H1 (cell line): ENCODE measurements around the gene NKAIN1. TPM values are rescaled to one million over a fixed set of nuclear protein-coding genes. Genes with fewer than 3 reads are reported as not detected.

Experiments used
- CTCF ChIA-PET: fragments of 300-600 bp; sonication (Branson Sonifier 250); formaldehyde crosslinking; loops from one replicate; lab custom pipeline; 2021; ENCODE audit not compliant: partially characterized antibody; lab: Charles Lee
- POLR2A ChIA-PET: fragments of 300-600 bp; sonication (Branson Sonifier 250); formaldehyde crosslinking; loops from one replicate; lab custom pipeline; 2021; ENCODE audit warnings: inconsistent platforms; ENCODE audit not compliant: partially characterized antibody; lab: Charles Lee
- DNase-seq, 2 experiments: peaks; one replicate each; pipeline versions ENCODE4 v3.0.0 to v3.0.0-alpha.2; 2010 to 2022; ENCODE audit warnings: low spot score in 2 of 2, low read depth in 1 of 2, mixed read lengths in 1 of 2
- FAIRE-seq: peaks from 2 replicates; lab custom pipeline; 2011; peaks lifted over from hg19 to GRCh38; lab: Jason Lieb, UNC
- H2AFZ ChIP-seq: 2 replicates; pipeline ENCODE4 v1.8.1; 2012; ENCODE audit warnings: low read length, inconsistent platforms
- H2AK5ac ChIP-seq: 2 replicates; pipeline ENCODE4 v1.6.1; 2013; ENCODE audit warnings: low read depth, low read length
- H2BK120ac ChIP-seq: replicated peaks from 2 replicates; pipeline ENCODE3; 2013; ENCODE audit warnings: low read depth, low read length, inconsistent platforms
- H2BK12ac ChIP-seq: 2 replicates; pipeline ENCODE4 v1.6.1; 2013; ENCODE audit warnings: low read depth, low read length
- H2BK15ac ChIP-seq: 2 replicates; pipeline ENCODE4 v1.6.1; 2013; ENCODE audit warnings: low read length
- H2BK20ac ChIP-seq: 2 replicates; pipeline ENCODE4 v1.6.1; 2013; ENCODE audit warnings: low read length
- H2BK5ac ChIP-seq: 2 replicates; pipeline ENCODE4 v1.6.1; 2013; ENCODE audit warnings: low read depth, low read length
- H3K14ac ChIP-seq: 2 replicates; pipeline ENCODE4 v1.6.1; 2013; ENCODE audit warnings: inconsistent platforms; ENCODE audit not compliant: insufficient read length
- H3K18ac ChIP-seq: 2 replicates; pipeline ENCODE4 v1.6.1; 2013; ENCODE audit warnings: low read length; ENCODE audit errors: extremely low read depth
- H3K23ac ChIP-seq: 2 replicates; pipeline ENCODE4 v1.6.1; 2013; ENCODE audit warnings: inconsistent platforms; ENCODE audit not compliant: insufficient read length
- H3K23me2 ChIP-seq: 2 replicates; pipeline ENCODE4 v1.6.1; 2013; ENCODE audit warnings: low read depth, low read length
- H3K27ac ChIP-seq: 2 replicates; pipeline ENCODE4 v1.6.1; 2011; ENCODE audit warnings: low read depth, low read length, inconsistent platforms
- H3K27me3 ChIP-seq, 4 experiments: replicated peaks in 1 of 4; 1 replicate in 1 of 4; 2 replicates in 3 of 4; pipeline versions ENCODE4 v1.6.1 to v1.8.1; 2011 to 2013; ENCODE audit warnings: low read length in 3 of 4, mild to moderate bottlenecking in 3 of 4, inconsistent platforms in 2 of 4, mixed read lengths in 2 of 4, moderate library complexity in 1 of 4; ENCODE audit not compliant: control insufficient read depth in 3 of 4, insufficient read depth in 3 of 4; ENCODE audit errors: extremely low read depth in 1 of 4
- H3K36me3 ChIP-seq, 4 experiments: 2 replicates each; pipeline versions ENCODE4 v1.6.1 to v1.8.1; 2011 to 2013; ENCODE audit warnings: mild to moderate bottlenecking in 4 of 4, low read length in 3 of 4, moderate library complexity in 2 of 4, control low read depth in 1 of 4, inconsistent platforms in 1 of 4; ENCODE audit not compliant: insufficient read depth in 4 of 4, control insufficient read depth in 2 of 4
- H3K4ac ChIP-seq: replicated peaks from 2 replicates; pipeline ENCODE3; 2013; ENCODE audit warnings: low read length, low read depth, mixed read lengths, inconsistent platforms; ENCODE audit not compliant: insufficient read length
- H3K4me1 ChIP-seq, 4 experiments: replicated peaks in 1 of 4; 1 replicate in 1 of 4; 2 replicates in 3 of 4; pipeline versions ENCODE4 v1.6.1 to v1.8.1; 2011 to 2013; ENCODE audit warnings: low read length in 3 of 4, inconsistent platforms in 2 of 4, mixed read lengths in 1 of 4; ENCODE audit not compliant: insufficient read depth in 4 of 4, control insufficient read depth in 3 of 4
- H3K4me2 ChIP-seq, 2 experiments: 2 replicates each; pipeline versions ENCODE4 v1.6.1 to v1.8.1; 2011 to 2013; ENCODE audit warnings: low read depth in 2 of 2, low read length in 2 of 2, control low read depth in 1 of 2, inconsistent platforms in 1 of 2, mild to moderate bottlenecking in 1 of 2; ENCODE audit not compliant: insufficient read depth in 1 of 2
- H3K4me3 ChIP-seq, 4 experiments: fragments of 200-600, 300-600 bp in 1 of 4; sonication (generic), shearing (Covaris generic), sonication (Bioruptor Twin) in 1 of 4; 2 replicates each; pipeline versions ENCODE4 v1.5.1 to v1.8.1; 2011 to 2016; ENCODE audit warnings: low read length in 4 of 4, low read depth in 3 of 4, control low read depth in 2 of 4, inconsistent platforms in 2 of 4, mild to moderate bottlenecking in 2 of 4, mixed read lengths in 1 of 4, moderate library complexity in 1 of 4; ENCODE audit not compliant: insufficient read depth in 2 of 4; ENCODE audit errors: extremely low read depth in 1 of 4
- H3K56ac ChIP-seq: replicated peaks from 2 replicates; pipeline ENCODE3; 2013; ENCODE audit warnings: low read depth, mild to moderate bottlenecking, mixed read lengths, low read length, inconsistent platforms; ENCODE audit not compliant: insufficient read length
- H3K79me1 ChIP-seq: 2 replicates; pipeline ENCODE4 v1.6.1; 2013; ENCODE audit warnings: low read depth, low read length, control low read depth
- H3K79me2 ChIP-seq, 2 experiments: 2 replicates each; pipeline versions ENCODE4 v1.6.1 to v1.8.1; 2012 to 2013; ENCODE audit warnings: low read length in 2 of 2, mild to moderate bottlenecking in 2 of 2, inconsistent platforms in 1 of 2; ENCODE audit not compliant: insufficient read depth in 2 of 2, control insufficient read depth in 1 of 2
- H3K9ac ChIP-seq, 4 experiments: replicated peaks in 1 of 4; 1 replicate in 1 of 4; 2 replicates in 3 of 4; pipeline versions ENCODE4 v1.6.1 to v1.8.1; 2011 to 2013; ENCODE audit warnings: low read depth in 3 of 4, low read length in 3 of 4, control low read depth in 2 of 4, mild to moderate bottlenecking in 2 of 4, moderate library complexity in 2 of 4, inconsistent platforms in 1 of 4; ENCODE audit errors: extremely low read depth in 1 of 4
- H3K9me3 ChIP-seq, 2 experiments: 2 replicates each; pipeline versions ENCODE4 v1.6.1 to v1.8.1; 2012 to 2013; ENCODE audit warnings: mild to moderate bottlenecking in 2 of 2, moderate library complexity in 2 of 2, control low read depth in 1 of 2, inconsistent platforms in 1 of 2, low read depth in 1 of 2, low read length in 1 of 2, mixed read lengths in 1 of 2; ENCODE audit not compliant: insufficient read depth in 2 of 2
- H4K20me1 ChIP-seq, 2 experiments: replicated peaks in 1 of 2; 2 replicates each; pipeline versions ENCODE3 to v1.8.1; 2011 to 2013; ENCODE audit warnings: inconsistent platforms in 2 of 2, low read length in 2 of 2, mild to moderate bottlenecking in 1 of 2; ENCODE audit not compliant: insufficient read depth in 2 of 2, control insufficient read depth in 1 of 2
- H4K5ac ChIP-seq: 2 replicates; pipeline ENCODE4 v1.6.1; 2013; ENCODE audit warnings: low read length, low read depth, mixed read lengths, inconsistent platforms; ENCODE audit not compliant: insufficient read length
- H4K8ac ChIP-seq: 2 replicates; pipeline ENCODE4 v1.8.0; 2013; ENCODE audit warnings: mild to moderate bottlenecking, moderate library complexity, low read length, inconsistent platforms; ENCODE audit not compliant: insufficient read depth; ENCODE audit errors: extremely low read depth
- H4K91ac ChIP-seq: replicated peaks from 2 replicates; pipeline ENCODE3; 2013; ENCODE audit warnings: low read length, mixed read lengths, inconsistent platforms; ENCODE audit not compliant: insufficient read length
- JUN ChIP-seq: IDR thresholded peaks from 2 replicates; pipeline ENCODE4 v1.6.1; 2011; ENCODE audit warnings: low read depth, mild to moderate bottlenecking, improper control_type of control experiment, low read length
- RFX5 ChIP-seq: IDR thresholded peaks from 2 replicates; pipeline ENCODE4 v1.6.1; 2011; ENCODE audit warnings: low read depth, low read length, improper control_type of control experiment, borderline replicate concordance
- TEAD4 ChIP-seq: IDR thresholded peaks from 2 replicates; pipeline ENCODE4 v1.6.1; 2012; ENCODE audit warnings: low read depth, low read length, inconsistent platforms, mixed read lengths
- ZNF274 ChIP-seq: IDR thresholded peaks from 2 replicates; pipeline ENCODE4 v1.7.0; 2012; ENCODE audit warnings: low read length, borderline replicate concordance; ENCODE audit errors: extremely low read depth
- WGBS, 2 experiments: shearing (Covaris generic) in 1 of 2; methylation state at CpG; one replicate each; pipeline versions ENCODE4 v1.1.6 to v1.1.7; 2013 to 2015; ENCODE audit warnings: low lambda C conversion rate in 2 of 2, mixed read lengths in 2 of 2, inconsistent platforms in 1 of 2, low coverage in 1 of 2, missing lambda C conversion rate in 1 of 2; ENCODE audit not compliant: insufficient replicate concordance in 2 of 2, insufficient coverage in 1 of 2, insufficient read length in 1 of 2; ENCODE audit errors: extremely low coverage in 1 of 2, missing lambda C conversion rate in 1 of 2; 5-methylcytosine and 5-hydroxymethylcytosine counted together
- polyA plus RNA-seq, 7 experiments: library from polyadenylated mRNA; depleted of rRNA in 3 of 7; stranded (reverse) in 5 of 7; unstranded in 2 of 7; fragments of >200 nt in 5 of 7; fragments of 200-250 nt in 2 of 7; gene quantifications; 1 replicate in 5 of 7; 2 replicates in 1 of 7; 4 replicates in 1 of 7; pipeline versions ENCODE4 v1.2.1 to v1.2.3, GENCODE V29; 2011 to 2013; ENCODE audit warnings: missing spikeins in 2 of 7, mixed read lengths in 2 of 7
- total RNA-seq: library from RNA; stranded (reverse); fragmentation: NEBNext Ultra II Directional; extraction: Animal tissue kit (Norgen Biotek cat#: 25700); gene quantifications from 2 replicates; pipeline ENCODE4 v1.2.1, GENCODE V29; 2021

NKAIN1 gene
- total and polyA plus RNA-seq, 2 of the 8 experiments (the other 6 are each of a cell fraction or from before 2014, with no cell fraction given) = 59.3 to 66.9 TPM

DNA sequence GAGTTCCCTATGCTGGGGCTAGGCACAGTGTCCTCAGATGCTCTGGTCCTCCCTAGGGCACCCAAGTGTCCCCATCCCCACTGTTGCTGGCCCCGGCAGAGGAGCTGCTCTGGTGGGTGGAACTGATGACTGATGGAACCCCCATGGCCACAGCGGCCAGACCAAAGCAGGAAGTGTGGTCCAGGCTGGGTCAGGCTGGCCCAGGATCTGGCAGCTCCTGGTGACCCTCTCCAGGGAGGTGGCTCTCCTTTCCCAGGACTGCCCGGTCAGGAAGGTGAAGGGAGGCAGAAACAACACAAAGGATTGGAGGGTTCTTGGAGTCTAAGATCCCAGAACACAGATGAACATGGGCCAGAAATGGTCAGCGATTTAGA lies 1.1 kb downstream of the NKAIN1 start:
- H3K4me2 ChIP-seq = peak overlapping the region; percentile 95
- DNase-seq = no peak
- TF ChIP-seq RFX5 = no peak
- TF ChIP-seq ZNF274 = no peak
- no peak for TF ChIP-seq JUN
- no peak for TF ChIP-seq TEAD4

More for the DNA sequence above, 1.1 kb downstream of the NKAIN1 start:
- H3K23ac ChIP-seq = no peak overlapping the region
- H2BK20ac ChIP-seq = 0 out of 2 replicates have a peak overlapping the region, but pooled peaks have one; percentile 48
- peaks cover 6 to 7% of the 10 kb centered on the region in 2 experiments for H4K20me1 ChIP-seq
- peak overlapping the region; percentile 92 for H2BK15ac ChIP-seq
- no peak for FAIRE-seq
- no peak overlapping the region for H3K14ac ChIP-seq
- peak overlapping the region; percentile 87; the same call in 1 of the 2 replicates for H3K18ac ChIP-seq
- no peaks in the 10 kb centered on the region for H3K36me3 ChIP-seq
- H3K56ac ChIP-seq = no peak overlapping the region
- ChIA-PET POLR2A (interaction anchor here (0.8 to 2.9 kb wide), 3 partner anchors 9 to 26 kb away, joined by 3 to 14 read pairs (median 4); no protein-coding TSS in a partner anchor), CTCF (interaction anchor here (1.4 to 2.4 kb wide), 3 partner anchors 15 to 54 kb away, joined by 4 to 11 read pairs (median 7); no protein-coding TSS in a partner anchor)
- peaks cover 5 to 15% (median 6%) of the 10 kb centered on the region in 4 experiments; a peak in 6 of 7 replicates for H3K4me1 ChIP-seq
- peak overlapping the region in 3 of 4 experiments; percentile 60 to 75 (median 63); a peak in 5 of 7 replicates for H3K9ac ChIP-seq
- H4K5ac ChIP-seq = no peak overlapping the region
- peaks cover 0 to 22% (median 12%) of the 10 kb centered on the region in 4 experiments; a peak in 5 of 7 replicates for H3K27me3 ChIP-seq
- H3K9me3 ChIP-seq = no peaks in the 10 kb centered on the region
- no peak overlapping the region for H4K91ac ChIP-seq
- H2AFZ ChIP-seq = peak overlapping the region; percentile 91; the same call in 1 of the 2 replicates
- H4K8ac ChIP-seq = no peak overlapping the region
- H2BK120ac ChIP-seq = no peak overlapping the region
- H2AK5ac ChIP-seq = 0 out of 2 replicates have a peak overlapping the region, but pooled peaks have one; percentile 41
- 40% methylated on average over 4 of the region's 4 CpGs; no CpG with 5 or more reads in 1 of the 2 experiments for WGBS, 2 experiments
- no peak overlapping the region for H3K4ac ChIP-seq
- peaks cover 10% of the 10 kb centered on the region for H3K23me2 ChIP-seq
- H3K79me1 ChIP-seq = no peaks in the 10 kb centered on the region; the same call in 1 of the 2 replicates
- no peak overlapping the region for H3K27ac ChIP-seq
- H2BK5ac ChIP-seq = no peak overlapping the region
- H2BK12ac ChIP-seq = 0 out of 2 replicates have a peak overlapping the region, but pooled peaks have one; percentile 68
- peak overlapping the region; percentile 75 to 79 (median 78) for H3K4me3 ChIP-seq
- H3K79me2 ChIP-seq = peaks cover 0 to 28% of the 10 kb centered on the region in 2 experiments; a peak in 2 of 4 replicates
